ENCODE measurements around the gene VCPKMT.

The VCPKMT gene

GRCh38 chr14:50068496-50068895 lies 47.9 kb downstream of the VCPKMT start:
- in situ Hi-C loops (cut with HindIII; ENCODE audit: low sequenced_read_pairs), result no loop called here

GRCh38 chr14:50067723-50068495 lies 48.5 kb downstream of the VCPKMT start:
- in situ Hi-C loops (cut with HindIII; ENCODE audit: low sequenced_read_pairs), result no loop called here

- in situ Hi-C loops (cut with HindIII; ENCODE audit: low sequenced_read_pairs), result no loop called here
Observed at GRCh38 chr14:50065583-50065982, 50.8 kb downstream of the VCPKMT start.

GRCh38 chr14:50064993-50065392 lies 51.4 kb downstream of the VCPKMT start:
- in situ Hi-C loops (cut with HindIII; ENCODE audit: low sequenced_read_pairs), result no loop called here

- in situ Hi-C loops (cut with HindIII; ENCODE audit: low sequenced_read_pairs), result no loop called here
Observed at GRCh38 chr14:50063876-50064420, 52.4 kb downstream of the VCPKMT start.

- in situ Hi-C loops (cut with HindIII; ENCODE audit: low sequenced_read_pairs), result no loop called here
Observed at GRCh38 chr14:50062438-50063085, 53.8 kb downstream of the VCPKMT start.

GRCh38 chr14:50061664-50062437 lies 54.5 kb downstream of the VCPKMT start:
- in situ Hi-C loops (cut with HindIII; ENCODE audit: low sequenced_read_pairs), result no loop called here

- in situ Hi-C loops (cut with HindIII; ENCODE audit: low sequenced_read_pairs), result no loop called here
Observed at GRCh38 chr14:50060871-50061663, 55.3 kb downstream of the VCPKMT start.

DNA sequence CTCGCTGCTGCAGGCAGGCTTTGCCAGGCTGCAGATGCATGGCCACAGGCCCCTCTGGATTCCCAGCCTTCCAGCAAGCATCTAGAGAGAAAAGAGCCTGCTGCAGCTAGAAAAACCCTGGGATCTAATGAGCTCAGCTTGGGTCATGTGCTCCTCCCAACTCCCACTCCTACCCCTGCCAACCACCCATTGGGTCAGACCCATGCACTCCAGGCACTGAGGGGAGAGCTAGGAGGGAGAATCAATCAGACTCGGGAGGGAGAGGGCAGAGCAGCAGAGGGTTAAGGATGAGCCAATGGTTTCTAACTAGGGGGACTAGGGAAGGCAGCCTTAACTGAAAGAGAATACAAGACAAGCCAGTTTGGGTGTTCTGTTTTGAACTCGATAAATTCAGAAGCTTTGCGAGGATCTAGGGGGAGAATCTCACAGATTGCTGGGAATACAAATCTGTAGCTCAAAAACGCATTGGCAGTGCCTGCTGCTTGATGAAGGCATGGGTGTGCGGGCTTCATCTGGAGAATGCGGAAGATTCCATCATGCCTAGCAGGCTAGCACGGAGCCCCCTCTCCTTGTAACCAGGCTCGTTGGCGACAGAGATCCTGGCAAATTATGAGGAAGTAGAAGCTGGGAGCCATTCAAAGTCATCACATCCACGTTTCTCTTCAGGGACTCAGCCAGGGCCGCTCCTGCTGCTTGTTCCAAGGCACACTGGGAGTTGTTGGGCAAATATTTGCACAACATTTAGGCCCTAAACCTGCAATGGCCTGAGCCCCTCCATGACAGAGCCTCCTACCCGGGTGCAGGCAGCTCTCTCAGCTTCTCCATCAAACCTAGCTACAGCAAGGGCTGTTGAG lies 56.4 kb downstream of the VCPKMT start:
- in situ Hi-C loops (cut with HindIII; ENCODE audit: low sequenced_read_pairs), result no loop called here
